ENCODE measurements around the gene PLK2.

DNA sequence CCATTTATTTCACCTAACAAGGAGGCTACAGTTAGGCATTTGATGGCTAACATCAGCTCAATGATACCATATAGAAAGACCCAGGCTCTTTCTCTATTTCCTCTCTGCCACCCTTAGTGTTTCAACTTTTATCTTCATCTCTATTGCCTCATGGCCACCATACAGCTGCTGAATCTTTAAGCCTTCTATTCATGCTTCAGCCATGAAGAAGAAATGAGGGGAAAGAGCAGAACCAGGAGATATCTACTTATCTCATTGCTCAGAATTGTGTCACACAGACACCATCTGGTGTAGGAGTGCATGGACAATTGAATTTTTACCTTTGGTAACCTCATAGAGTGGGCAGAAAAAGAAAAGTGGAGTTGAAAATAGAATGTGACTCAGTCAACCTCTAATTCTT is 38.0 kb upstream of the PLK2 start:
- no peak for TF ChIP-seq EZH2phosphoT487 (IDR thresholded peaks at IDR 0.05; ENCODE audit: borderline replicate concordance, low read length)
- TF ChIP-seq, protein P1, sequence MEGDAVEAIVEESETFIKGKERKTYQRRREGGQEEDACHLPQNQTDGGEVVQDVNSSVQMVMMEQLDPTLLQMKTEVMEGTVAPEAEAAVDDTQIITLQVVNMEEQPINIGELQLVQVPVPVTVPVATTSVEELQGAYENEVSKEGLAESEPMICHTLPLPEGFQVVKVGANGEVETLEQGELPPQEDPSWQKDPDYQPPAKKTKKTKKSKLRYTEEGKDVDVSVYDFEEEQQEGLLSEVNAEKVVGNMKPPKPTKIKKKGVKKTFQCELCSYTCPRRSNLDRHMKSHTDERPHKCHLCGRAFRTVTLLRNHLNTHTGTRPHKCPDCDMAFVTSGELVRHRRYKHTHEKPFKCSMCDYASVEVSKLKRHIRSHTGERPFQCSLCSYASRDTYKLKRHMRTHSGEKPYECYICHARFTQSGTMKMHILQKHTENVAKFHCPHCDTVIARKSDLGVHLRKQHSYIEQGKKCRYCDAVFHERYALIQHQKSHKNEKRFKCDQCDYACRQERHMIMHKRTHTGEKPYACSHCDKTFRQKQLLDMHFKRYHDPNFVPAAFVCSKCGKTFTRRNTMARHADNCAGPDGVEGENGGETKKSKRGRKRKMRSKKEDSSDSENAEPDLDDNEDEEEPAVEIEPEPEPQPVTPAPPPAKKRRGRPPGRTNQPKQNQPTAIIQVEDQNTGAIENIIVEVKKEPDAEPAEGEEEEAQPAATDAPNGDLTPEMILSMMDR (conservative IDR thresholded peaks at IDR 0.05; ENCODE audit: low read depth, low read length), result no peak
